Transverse colon (tissue), 3 donors: ENCODE results near the gene PAX5.

ENCODE experiments used
- CTCF ChIP-seq, 5 experiments: fragments of 200-600 bp in 3 of 5; fragments of 450-650 bp in 2 of 5; sonication (generic) in 3 of 5; IDR thresholded peaks; 1 replicate in 2 of 5; 2 replicates in 3 of 5; pipeline ENCODE4 v1.5.1; 2016 to 2017; ENCODE audit warnings: antibody characterized with exemption in 5 of 5, inconsistent platforms in 3 of 5, mild to moderate bottlenecking in 2 of 5, moderate library complexity in 1 of 5
- POLR2A ChIP-seq: fragments of 450-650 bp; IDR thresholded peaks from one replicate; pipeline ENCODE4 v1.6.1; 2016; ENCODE audit warnings: antibody characterized with exemption, mild to moderate bottlenecking, moderate library complexity

- TF ChIP-seq CTCF (IDR thresholded peaks at IDR 0.05) (no peak), POLR2A (no peak)
Measured at GRCh38 chr9:36858805-36859375, 175.2 kb downstream of the PAX5 start.
